GM21825 (cell line): Measurements from ENCODE around the gene VPS41.

Experiments
- ATAC-seq: cut with Tn5 transposase; IDR thresholded peaks from one replicate; pipeline ENCODE4 v1.9.1; 2021; ENCODE audit warnings: mild to moderate bottlenecking, moderate library complexity; ENCODE audit not compliant: unreplicated experiment

The VPS41 gene

DNA sequence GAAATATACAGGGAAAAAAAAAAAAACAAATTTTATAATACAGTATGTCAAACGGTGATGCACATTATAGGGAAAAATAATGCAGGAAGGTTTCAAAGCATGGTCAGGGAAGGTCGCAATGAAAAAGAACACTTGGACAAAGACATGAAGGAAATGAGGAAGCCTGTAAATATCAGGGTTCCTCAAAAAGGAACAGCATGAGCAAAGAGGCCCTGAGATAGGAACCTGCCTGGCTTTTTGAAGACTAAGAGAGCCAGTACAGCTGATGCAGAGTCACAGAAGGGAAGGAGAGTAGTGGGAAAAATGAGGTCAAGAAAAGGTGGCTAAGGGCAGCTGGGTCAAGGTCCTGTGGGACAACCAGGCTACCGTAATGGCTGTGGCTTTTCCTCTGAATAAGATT is 1.9 kb downstream of the VPS41 start:
- ATAC-seq, result no peak

DNA sequence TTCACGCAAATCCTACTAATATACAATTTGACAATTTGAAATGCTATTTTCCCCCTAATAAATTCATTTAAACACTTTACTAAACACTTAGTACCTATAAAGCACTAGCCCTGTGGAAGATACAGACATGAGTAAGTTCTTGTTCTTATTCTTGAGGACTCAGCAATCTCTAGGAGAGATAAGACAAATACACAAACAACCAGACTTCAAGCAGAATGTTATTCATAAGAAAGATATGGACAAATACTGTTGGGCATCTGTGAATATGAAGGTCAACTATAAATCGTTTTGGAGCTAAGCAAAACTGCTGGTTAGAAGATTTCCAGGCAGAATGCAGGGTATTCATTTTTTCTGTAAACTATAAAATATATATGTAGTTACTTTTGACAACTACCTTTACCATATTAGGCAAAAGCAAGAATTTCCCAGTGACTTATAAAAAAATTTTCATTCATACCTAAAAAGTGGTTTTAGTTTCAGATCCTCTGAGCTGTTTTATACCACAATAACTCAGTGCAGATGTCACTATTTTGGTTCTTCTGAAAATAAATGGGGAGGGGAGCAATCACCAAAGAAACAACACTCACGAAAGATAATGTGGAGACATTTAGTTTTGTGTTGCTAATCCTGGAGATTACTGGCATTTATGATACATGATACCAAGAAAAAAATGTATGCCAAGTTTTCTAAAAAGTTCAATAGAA is 3.8 kb downstream of the VPS41 start:
- ATAC-seq, result no peak

DNA sequence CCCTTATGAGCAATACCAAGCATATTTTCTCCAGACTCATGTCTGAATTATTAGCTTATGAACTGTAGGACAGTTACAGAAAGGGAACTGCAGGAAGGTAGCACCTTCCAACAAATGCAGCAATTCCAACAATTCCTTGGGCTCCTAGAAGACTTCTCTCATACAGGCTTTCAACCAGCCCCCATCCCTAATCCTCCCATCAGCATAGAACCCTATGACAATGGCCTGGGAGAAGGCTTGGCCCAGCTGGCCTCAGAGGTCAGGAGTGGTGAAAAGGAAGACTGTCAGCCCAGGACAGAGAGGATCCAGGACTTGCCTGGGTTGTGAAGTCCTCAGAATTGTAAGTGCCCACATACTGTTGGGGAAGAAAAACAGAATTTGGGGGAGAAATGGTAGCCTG is 5.9 kb downstream of the VPS41 start:
- ATAC-seq, result no peak

- no peak for ATAC-seq
These were observed 6.5 kb downstream of the VPS41 start for GRCh38 chr7:38902449-38902848.

DNA sequence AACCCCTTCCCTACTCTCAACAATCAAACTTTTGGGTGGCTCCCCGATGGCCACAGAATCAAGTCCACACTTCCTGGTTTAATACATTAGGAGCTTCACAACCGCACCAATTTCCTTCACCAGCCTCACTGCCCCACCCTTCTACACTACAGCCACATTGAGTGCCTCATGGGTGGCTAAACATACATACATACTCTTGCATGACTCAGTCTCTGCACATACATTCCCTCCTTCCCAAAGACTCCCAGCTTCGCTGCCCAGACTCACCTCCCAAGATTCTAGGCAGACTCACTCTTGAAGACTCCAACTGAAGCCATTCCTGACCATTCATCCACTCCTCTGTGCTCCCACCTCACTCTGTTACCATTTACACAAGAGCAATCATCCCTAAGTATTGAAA is 15.9 kb downstream of the VPS41 start:
- no peak for ATAC-seq

DNA sequence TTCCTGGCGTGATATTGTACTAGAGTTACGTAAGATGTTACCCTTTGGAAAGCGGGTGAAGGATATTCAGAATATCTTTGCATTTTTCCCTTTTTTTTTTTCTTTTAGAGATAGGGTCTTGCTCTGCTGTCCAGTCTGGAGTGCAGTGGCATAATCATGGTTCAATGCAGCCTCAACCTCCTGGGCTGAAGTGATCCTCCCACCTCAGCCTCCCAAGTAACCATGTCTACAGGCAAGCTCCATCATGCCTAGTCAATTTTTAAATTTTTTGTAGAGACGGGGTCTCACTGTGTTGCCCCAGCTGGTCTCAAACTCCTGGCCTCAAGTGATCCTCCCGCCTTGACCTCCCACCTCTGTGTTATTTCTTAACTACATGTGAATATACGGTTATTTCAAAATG is 18.4 kb downstream of the VPS41 start:
- ATAC-seq, result no peak

DNA sequence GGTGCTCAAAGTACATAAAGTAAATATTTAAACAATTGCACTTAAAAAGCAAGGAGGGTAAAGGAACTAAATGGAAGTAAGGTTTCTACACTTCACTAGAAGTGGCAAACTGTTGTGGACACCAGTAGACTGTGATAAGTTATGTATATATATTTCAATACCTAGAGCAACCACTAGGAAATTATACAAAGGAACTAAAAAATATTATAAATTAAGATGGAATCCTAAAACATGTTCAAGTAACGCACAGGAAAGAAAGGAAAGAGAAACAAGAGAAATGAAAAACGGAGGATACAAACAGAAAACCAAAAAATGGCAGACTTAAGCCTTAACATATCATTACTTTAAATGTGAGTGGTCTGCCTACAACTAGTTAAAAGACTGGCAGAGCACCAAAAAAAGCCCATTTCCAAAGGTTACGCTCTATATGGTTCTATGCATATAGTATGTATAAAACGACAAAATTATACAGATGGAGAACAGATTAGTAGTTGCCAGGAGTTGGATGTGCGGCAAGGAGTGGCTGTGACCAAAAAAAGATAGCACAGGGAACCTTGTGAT is 19.0 kb downstream of the VPS41 start:
- ATAC-seq, result no peak

- no peak for ATAC-seq
These were observed 19.9 kb downstream of the VPS41 start for GRCh38 chr7:38889079-38889478.

DNA sequence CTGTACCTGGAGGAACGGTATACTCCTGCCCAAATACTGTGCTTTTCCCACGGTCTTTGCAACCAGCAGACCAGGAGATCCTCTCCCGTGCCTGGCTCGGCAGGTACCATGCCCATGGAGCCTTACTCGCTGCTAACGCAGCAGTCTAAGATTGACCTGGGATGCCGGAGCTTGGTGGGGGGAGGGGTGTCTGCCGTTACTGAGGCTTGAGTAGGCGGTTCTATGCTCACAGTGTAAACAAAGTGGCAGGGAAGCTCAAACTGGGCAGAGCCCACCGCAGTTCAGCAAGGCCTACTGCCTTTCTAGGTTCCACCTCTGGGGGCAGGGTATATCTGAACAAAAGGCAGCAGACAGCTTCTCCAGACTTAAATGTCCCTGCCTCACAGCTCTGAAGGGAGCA is 22.7 kb downstream of the VPS41 start:
- ATAC-seq, result no peak

GRCh38 chr7:38883706-38884105 is 25.3 kb downstream of the VPS41 start:
- no peak for ATAC-seq

DNA sequence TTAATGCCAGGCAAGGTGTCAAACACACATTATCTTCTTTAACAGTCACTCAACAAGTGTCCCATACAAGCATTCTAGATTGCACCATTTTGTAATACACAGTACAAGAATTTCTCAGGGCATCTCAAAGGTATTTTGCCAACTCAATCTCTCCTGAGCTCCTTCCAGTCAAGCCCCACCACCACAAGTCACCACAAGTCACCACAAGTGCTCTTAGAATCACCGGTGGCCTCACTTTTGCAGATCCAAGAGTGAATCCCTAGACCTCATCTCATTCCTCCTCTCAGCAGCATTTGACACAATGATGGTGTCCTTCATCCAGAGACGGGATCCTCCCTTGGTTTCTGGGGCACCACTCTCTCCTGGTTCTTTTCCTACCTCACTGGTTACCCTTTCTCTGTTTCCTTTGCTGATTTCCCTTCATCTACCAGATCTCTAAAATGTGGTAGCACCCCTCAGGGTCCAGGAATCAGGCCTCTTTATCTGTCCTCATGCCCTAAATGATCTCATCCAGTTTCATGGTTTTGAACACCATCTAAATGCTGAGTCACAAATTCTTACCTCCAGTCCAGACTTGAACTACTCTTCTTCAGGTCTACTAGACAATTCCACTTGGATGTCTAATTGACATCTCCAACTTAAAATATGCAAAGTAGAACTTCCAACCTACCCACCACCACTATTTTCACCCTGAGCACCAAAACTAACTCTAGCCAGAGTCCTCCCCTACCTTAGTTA is 26.9 kb downstream of the VPS41 start:
- ATAC-seq, result no peak

DNA sequence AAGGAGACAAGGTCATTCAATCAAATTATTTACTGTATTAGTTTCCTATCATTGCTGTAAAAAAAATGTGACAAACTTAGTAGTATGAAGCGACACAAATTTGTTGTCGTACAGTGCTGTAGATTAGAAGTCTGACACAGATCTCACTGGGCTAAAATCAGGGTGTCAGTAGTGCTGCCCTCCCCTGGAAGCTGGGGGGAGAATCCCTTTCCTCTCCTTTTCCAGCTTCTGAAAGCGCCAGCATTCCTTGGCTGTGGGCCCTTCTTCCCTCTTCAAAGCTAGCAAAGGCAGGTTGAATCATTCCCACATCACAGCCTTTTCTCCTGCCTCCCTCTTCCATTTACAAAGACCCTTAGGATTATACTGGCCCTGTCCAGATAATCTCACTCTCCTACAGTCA is 28.0 kb downstream of the VPS41 start:
- ATAC-seq, result no peak

DNA sequence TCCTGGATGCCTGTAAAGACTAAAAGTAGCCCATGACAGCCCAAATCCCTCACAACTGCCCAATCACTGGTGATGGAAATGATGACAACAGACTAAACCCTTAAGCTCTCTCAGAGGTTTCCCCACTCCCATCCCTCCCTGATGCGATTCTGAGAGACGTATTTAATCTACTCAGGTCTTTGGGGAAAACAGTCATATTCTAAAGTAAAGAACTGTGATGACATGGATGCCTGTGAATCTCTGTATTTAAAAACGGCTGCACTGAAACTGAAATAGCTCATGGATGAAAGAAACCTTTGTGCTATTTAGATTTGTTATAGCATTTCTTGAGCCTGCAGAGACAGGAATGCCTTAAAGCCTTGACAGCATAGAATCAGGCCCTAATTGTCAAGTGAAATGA is 28.5 kb downstream of the VPS41 start:
- no peak for ATAC-seq

- ATAC-seq, result no peak
These were observed 29.0 kb downstream of the VPS41 start for GRCh38 chr7:38880035-38880434.

- no peak for ATAC-seq
These were observed 30.1 kb downstream of the VPS41 start for GRCh38 chr7:38878694-38879457.

DNA sequence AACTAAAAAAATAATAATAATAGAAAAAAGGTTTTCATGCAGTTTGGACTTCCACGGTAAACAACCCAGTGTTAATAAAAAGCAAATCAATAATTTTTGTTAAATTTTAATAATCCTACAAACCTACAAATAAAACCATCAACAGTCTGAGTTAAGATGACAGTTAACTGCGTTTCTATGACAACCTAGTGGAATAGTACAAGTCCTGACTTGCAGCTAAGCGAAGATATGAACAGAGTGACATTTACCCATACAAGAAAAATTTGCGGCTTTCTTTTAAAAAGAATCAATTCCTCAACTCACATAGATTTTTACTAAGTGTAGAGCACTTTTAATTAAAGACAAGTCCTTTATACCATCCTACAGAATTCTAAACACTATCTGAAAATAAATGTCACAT is 35.6 kb downstream of the VPS41 start:
- no peak for ATAC-seq

DNA sequence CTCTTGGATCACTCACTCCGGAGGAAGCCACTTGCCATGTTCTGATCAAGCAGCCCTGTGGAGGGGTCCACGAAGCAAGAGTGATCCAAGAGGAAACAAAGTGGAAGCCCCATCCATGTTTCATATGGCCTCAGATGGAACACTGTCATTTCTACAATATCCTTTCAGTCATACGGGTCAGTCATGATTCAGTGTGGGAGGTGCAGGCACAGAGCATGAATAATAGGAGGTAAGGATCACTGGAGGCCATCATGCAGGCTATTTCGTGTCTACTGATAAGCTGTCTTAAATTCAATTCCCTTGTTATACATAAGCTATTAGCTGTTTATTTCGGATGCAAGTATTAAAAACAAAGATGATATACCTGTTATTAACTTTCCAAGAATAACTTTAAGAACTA is 36.8 kb downstream of the VPS41 start:
- no peak for ATAC-seq

GRCh38 chr7:38870147-38870546 is 38.8 kb downstream of the VPS41 start:
- ATAC-seq, result no peak

GRCh38 chr7:38863601-38864291 is 45.2 kb downstream of the VPS41 start:
- no peak for ATAC-seq

GRCh38 chr7:38862666-38863065 is 46.3 kb downstream of the VPS41 start:
- no peak for ATAC-seq

DNA sequence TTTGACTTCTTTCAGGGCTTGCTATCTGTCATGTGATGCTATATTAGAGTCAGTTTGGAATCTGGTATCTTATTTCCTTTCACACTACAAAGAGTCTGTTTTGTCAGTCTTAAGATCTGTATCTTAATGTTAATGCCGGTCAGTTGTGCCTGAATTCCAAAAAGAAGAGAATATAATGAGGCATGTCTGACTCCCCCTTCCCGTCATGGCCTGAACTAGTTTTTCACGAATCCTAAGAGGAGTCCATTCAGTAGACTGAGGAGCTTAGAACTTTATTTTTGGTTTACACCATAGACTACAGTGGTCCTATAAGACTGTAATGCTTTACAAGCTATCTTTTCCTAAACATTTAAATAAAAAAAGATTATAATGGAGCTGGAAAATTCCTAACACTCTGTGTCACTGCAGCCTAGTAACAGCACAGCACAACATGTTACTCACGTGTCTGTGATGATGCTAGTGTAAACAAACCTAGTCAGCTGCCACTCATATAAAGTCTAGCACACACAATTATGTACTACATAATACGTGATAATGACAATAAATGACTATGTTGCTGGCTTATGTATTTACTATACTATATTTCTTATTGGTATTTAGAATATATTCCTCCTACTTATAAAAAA is 50.6 kb downstream of the VPS41 start:
- no peak for ATAC-seq
